HG02642 (cell line): Measurements from ENCODE around the gene PIGM.

Experiments used
- ATAC-seq: cut with Tn5 transposase; IDR thresholded peaks from one replicate; pipeline ENCODE4 v1.9.1; 2021; ENCODE audit warnings: mild to moderate bottlenecking; ENCODE audit not compliant: unreplicated experiment, poor library complexity

Gene PIGM

GRCh38 chr1:160024195-160024905, 7.4 kb downstream of the PIGM start:
- ATAC-seq, result no peak

GRCh38 chr1:160022330-160023310, 9.2 kb downstream of the PIGM start:
- ATAC-seq, result no peak

GRCh38 chr1:160021376-160022074, 10.3 kb downstream of the PIGM start:
- ATAC-seq, result no peak

- ATAC-seq, result no peak
Observed at GRCh38 chr1:160020196-160020595, 11.6 kb downstream of the PIGM start.

GRCh38 chr1:160018900-160019299, 12.9 kb downstream of the PIGM start:
- no peak for ATAC-seq

DNA sequence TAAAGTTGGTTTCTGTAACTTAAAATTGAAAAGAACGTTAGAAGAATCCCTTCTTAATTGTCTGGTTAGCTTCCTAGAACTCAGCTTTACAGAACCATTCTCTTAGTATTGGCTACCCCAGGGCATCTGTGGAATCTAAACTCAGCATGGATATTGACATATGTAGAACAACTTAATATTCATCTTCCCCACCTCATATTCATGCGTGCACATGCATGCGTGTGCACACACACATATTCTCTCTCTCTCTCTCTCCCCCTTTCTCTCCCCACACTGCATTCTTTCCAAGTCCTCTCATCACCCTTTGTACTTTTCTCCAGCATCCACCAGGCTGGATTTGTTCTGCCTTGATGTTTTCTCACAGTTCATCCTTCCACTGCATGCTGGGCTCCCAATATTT, 13.4 kb downstream of the PIGM start:
- no peak for ATAC-seq

DNA sequence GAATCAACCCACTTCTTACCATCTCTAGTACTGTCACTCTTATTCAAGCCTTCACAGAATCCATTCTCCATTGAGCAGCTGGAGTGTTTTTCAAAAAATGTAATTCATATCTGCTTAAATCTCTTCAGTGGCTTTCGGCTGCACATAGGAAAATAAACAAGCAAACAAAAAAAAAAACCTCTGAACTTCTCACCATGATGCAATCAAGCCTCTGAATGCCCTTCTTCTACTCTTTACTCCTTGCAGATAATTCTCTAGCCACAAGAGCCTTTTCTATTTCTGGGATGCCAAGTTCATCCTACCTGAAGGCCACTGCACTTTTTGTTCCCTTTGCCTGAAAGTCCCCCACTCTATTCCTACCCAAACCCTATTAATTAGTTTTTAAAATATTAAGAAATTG, 14.2 kb downstream of the PIGM start:
- no peak for ATAC-seq

DNA sequence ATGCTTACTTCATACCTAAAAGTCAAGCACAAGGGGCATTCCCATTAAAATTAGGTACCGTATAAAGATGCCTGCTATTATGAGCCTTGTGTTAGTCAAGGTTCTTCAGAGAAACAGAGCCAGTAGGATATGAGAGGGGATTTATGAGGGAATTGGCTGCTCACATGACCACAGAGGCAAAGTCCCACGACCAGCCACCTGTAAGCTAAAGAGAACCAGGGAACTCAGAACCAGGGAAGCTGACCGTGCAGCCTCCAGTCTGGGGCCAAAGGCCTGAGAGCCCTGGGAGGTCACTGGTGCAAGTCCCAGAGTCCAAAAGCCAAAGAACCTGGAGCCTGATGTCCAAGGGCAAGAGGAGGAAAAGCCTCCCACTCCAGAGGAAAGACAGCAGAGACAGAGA, 20.0 kb downstream of the PIGM start:
- ATAC-seq, result no peak

- ATAC-seq, result no peak
Observed at GRCh38 chr1:160009801-160010200, 22.0 kb downstream of the PIGM start.

GRCh38 chr1:160009081-160009480, 22.7 kb downstream of the PIGM start:
- no peak for ATAC-seq

DNA sequence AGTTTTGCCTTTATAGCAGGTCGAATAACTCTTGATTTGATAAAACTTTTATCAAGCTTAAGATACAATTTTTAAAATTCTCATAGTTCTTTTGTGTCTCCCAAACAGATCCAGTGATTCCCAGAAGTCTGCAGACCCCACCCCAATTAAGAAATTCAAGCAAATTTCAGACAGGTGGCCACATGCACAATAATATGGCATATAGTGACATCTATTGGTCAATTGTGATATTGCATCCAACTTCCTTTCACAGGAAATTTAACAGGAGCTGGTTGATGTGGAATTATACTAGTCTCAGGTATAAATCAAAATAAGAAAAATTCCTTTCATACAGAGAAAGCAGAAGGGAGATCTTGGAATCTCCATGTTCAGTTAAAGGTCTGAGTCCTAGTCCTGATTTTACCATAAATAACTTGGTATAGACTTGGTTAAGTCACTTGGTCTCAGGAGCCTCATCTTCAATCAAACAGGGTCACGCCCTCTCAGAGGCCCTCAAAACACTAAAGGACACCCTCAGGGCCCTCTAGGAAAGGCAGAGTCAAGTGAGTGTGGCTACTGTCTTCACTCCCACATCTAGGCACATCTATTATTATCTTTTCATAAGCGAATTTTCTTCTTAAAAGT, 24.1 kb downstream of the PIGM start:
- no peak for ATAC-seq

GRCh38 chr1:160006312-160006940, 25.4 kb downstream of the PIGM start:
- ATAC-seq, result no peak

GRCh38 chr1:160005070-160005469, 26.7 kb downstream of the PIGM start:
- ATAC-seq, result no peak

GRCh38 chr1:160004425-160004824, 27.4 kb downstream of the PIGM start:
- ATAC-seq, result no peak

- ATAC-seq, result no peak
Observed at GRCh38 chr1:160004001-160004400, 27.8 kb downstream of the PIGM start.

DNA sequence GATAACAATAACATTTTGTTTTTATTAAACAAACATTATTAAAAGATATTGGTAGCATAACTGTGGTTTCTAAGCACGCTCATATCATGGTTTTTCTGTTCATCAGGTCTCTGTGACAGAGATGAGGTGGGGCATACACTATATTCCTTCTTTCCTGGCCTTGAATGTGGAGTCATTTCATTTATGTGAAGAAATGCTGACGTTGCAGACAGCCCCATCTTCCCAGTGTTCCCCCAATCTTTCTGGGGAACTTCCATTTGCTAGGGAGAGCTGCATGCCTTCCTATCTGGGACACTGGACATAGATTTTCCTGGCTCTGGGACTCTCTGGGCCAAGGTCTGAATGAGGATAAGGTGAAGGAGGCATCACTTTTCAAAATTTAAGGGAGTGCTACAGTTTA, 30.4 kb downstream of the PIGM start:
- ATAC-seq, result no peak

DNA sequence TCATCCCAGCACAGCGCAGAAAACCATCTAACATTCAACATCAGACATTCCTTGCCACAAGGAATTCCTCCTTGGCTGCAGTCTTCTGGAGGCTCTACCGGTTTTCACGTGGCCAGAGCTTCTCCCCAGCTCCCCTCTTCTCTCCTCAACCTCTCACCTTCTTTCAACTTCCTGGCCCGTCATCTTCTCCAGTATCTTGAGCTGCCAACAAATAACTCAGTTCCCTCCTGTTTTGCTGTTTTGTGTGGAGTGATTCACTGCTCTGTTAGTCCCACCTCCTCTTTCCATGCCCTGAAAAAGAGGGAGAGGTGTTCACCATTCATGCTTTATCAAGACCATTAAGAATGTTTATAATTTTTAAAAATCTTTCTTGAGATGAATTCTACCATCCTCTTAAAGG, 32.6 kb downstream of the PIGM start:
- ATAC-seq, result no peak

- no peak for ATAC-seq
Observed at GRCh38 chr1:159996653-159997052, 35.1 kb downstream of the PIGM start.

- no peak for ATAC-seq
Observed at GRCh38 chr1:159994896-159995295, 36.9 kb downstream of the PIGM start.

DNA sequence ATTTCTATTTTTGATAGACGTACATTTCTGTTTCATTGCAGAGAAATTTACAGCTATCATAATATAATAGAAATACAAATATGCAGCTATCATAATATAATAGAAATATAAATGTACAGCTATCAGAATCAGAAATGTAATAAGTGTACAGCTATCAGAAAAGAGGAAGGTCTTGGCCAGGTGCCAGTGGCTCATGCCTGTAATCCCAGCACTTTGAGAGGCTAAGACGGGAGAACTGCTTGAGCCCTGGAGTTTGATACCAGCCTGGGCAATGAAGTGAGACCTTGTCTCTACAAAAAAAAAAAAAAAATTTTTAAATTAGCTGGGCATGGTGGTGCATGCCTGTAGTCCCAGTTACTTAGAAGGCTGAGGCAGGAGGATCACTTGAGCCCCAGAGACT, 37.9 kb downstream of the PIGM start:
- ATAC-seq, result no peak
